C4-2B (cell line): Measurements from ENCODE around the gene CLDN5.

ENCODE experiments used
- CTCF ChIP-seq: fragments of 450-650 bp; conservative IDR thresholded peaks from 2 replicates; pipeline ENCODE4 v1.5.1; 2017; ENCODE audit warnings: mild to moderate bottlenecking
- ZFX ChIP-seq: fragments of 450-650 bp; IDR thresholded peaks from 2 replicates; pipeline ENCODE4 v1.6.1; 2017

GRCh38 chr22:19505735-19506126 lies 18.5 kb downstream of the CLDN5 start:
- TF ChIP-seq CTCF (no peak), ZFX (no peak)
